Measurements from ENCODE around the gene ASIC3.

ASIC3 gene

GRCh38 chr7:151016505-151016904 lies 31.8 kb upstream of the ASIC3 start:
- Histone ChIP-seq H3K4me2 (ENCODE audit: low read depth, low read length, poor library complexity, severe bottlenecking) (no peak overlapping the region), H4K20me1 (ENCODE audit: insufficient read depth, low read length, poor library complexity, severe bottlenecking) (no peaks in the 10 kb centered on the region), H3F3A (ENCODE audit: low read depth) (no peaks in the 10 kb centered on the region), H3K36me3 (ENCODE audit: insufficient read depth, low read length) (no peaks in the 10 kb centered on the region), H3K9me2 (replicated peaks; ENCODE audit: low read depth, low read length) (no peaks in the 10 kb centered on the region), H3K9ac (ENCODE audit: low read depth, low read length, poor library complexity, severe bottlenecking) (no peak overlapping the region), H3K9me3 (ENCODE audit: insufficient read depth, low read depth, low read length) (no peaks in the 10 kb centered on the region), H3K4me1 (ENCODE audit: insufficient read depth, low read length, poor library complexity, severe bottlenecking) (peaks cover 29% of the 10 kb centered on the region), H2AFZ (ENCODE audit: low read length) (no peak overlapping the region), H3K4me3 (ENCODE audit: low read length, poor library complexity, severe bottlenecking) (no peak overlapping the region), H3K79me2 (ENCODE audit: insufficient read depth, low read length) (no peaks in the 10 kb centered on the region), H3K27me3 (ENCODE audit: insufficient read depth, low read length, poor library complexity, severe bottlenecking) (no peaks in the 10 kb centered on the region)
- no peak for TF ChIP-seq EZH2phosphoT487 (IDR thresholded peaks at IDR 0.05; ENCODE audit: borderline replicate concordance)
- TF ChIP-seq, protein P1, sequence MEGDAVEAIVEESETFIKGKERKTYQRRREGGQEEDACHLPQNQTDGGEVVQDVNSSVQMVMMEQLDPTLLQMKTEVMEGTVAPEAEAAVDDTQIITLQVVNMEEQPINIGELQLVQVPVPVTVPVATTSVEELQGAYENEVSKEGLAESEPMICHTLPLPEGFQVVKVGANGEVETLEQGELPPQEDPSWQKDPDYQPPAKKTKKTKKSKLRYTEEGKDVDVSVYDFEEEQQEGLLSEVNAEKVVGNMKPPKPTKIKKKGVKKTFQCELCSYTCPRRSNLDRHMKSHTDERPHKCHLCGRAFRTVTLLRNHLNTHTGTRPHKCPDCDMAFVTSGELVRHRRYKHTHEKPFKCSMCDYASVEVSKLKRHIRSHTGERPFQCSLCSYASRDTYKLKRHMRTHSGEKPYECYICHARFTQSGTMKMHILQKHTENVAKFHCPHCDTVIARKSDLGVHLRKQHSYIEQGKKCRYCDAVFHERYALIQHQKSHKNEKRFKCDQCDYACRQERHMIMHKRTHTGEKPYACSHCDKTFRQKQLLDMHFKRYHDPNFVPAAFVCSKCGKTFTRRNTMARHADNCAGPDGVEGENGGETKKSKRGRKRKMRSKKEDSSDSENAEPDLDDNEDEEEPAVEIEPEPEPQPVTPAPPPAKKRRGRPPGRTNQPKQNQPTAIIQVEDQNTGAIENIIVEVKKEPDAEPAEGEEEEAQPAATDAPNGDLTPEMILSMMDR (conservative IDR thresholded peaks at IDR 0.05; ENCODE audit: low read length): no peak

- H3K9me3 ChIP-seq (ENCODE audit: insufficient read depth, low read depth, low read length): no peaks in the 10 kb centered on the region
- H4K20me1 ChIP-seq (ENCODE audit: insufficient read depth, low read length, poor library complexity, severe bottlenecking): no peaks in the 10 kb centered on the region
- no peaks in the 10 kb centered on the region for H3K36me3 ChIP-seq (ENCODE audit: insufficient read depth, low read length)
- no peak overlapping the region for H3K4me3 ChIP-seq (ENCODE audit: low read length, poor library complexity, severe bottlenecking)
- no peak overlapping the region for H2AFZ ChIP-seq (ENCODE audit: low read length)
- TF ChIP-seq EZH2phosphoT487 (IDR thresholded peaks at IDR 0.05; ENCODE audit: borderline replicate concordance): no peak
- no peak overlapping the region for H3K4me2 ChIP-seq (ENCODE audit: low read depth, low read length, poor library complexity, severe bottlenecking)
- H3K27me3 ChIP-seq (ENCODE audit: insufficient read depth, low read length, poor library complexity, severe bottlenecking): no peaks in the 10 kb centered on the region
- H3K9ac ChIP-seq (ENCODE audit: low read depth, low read length, poor library complexity, severe bottlenecking): no peak overlapping the region
- H3K4me1 ChIP-seq (ENCODE audit: insufficient read depth, low read length, poor library complexity, severe bottlenecking): peaks cover 29% of the 10 kb centered on the region
- no peaks in the 10 kb centered on the region for H3K9me2 ChIP-seq (replicated peaks; ENCODE audit: low read depth, low read length)
- H3K79me2 ChIP-seq (ENCODE audit: insufficient read depth, low read length): no peaks in the 10 kb centered on the region
- no peaks in the 10 kb centered on the region for H3F3A ChIP-seq (ENCODE audit: low read depth)
Observed at GRCh38 chr7:151016942-151017341, 31.4 kb upstream of the ASIC3 start.

DNA sequence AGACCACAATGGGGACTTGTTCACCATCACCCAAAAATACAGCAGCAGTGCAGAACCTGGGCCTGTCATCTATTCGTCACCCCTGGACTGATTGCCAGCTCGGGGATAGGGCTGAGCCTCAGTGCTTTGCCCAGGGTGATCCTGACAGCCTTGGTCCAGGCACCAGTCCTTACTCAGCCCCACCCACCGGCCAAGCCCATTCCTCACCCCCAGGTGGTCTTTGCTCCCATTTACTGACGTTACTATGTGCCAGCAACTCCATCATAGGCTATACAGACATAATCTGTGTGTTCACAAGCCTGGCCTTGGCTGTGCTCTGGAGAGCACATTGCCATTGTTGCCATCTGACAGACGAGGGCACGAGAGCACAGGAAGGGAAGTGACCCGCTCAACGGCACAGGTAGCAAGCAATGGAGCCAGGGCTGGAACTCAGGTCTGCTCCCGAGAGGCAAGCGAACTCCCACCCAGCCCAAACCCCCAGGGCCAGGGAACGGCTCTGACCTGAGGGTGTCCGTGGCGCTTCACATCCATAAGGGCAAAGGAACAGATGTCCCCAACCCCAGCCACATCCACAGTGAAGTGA lies 30.9 kb upstream of the ASIC3 start:
- peak overlapping the region; percentile 67 for H3K4me3 ChIP-seq (ENCODE audit: low read length, poor library complexity, severe bottlenecking)
- peak overlapping the region; percentile 80 for H2AFZ ChIP-seq (ENCODE audit: low read length)
- TF ChIP-seq, protein P1 (conservative IDR thresholded peaks at IDR 0.05; ENCODE audit: low read length): no peak
- no peak for TF ChIP-seq EZH2phosphoT487 (IDR thresholded peaks at IDR 0.05; ENCODE audit: borderline replicate concordance)

DNA sequence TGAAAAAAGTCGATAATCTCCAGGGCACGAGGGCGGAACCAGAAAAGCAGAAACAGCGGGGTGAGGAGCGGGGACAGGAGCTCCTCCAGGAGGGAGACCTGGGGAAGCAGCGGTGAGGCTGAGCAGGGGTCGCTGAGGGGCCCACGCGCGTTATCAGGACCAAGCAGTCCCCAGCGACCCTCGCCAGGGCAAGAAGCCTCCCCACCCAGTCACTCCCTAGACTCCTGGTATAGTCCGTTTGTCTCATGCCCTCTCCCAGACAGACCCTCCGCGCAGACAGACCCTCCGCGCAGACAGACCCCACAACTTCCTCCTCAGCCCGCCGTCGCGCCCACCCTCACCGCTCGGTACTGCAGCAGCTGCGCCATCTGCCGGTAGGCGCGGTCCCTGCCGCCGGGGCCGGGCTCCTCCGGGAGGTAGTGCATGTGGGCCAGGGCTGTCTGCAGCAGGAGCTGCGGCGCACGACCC lies 30.3 kb upstream of the ASIC3 start:
- Histone ChIP-seq H2AFZ (ENCODE audit: low read length) (peak overlapping the region; percentile 80), H3K27me3 (ENCODE audit: insufficient read depth, low read length, poor library complexity, severe bottlenecking) (no peaks in the 10 kb centered on the region), H3K4me2 (ENCODE audit: low read depth, low read length, poor library complexity, severe bottlenecking) (peak overlapping the region; percentile 74), H3K36me3 (ENCODE audit: insufficient read depth, low read length) (no peaks in the 10 kb centered on the region), H3K4me3 (ENCODE audit: low read length, poor library complexity, severe bottlenecking) (peak overlapping the region; percentile 67), H3K9me3 (ENCODE audit: insufficient read depth, low read depth, low read length) (no peaks in the 10 kb centered on the region), H3K9me2 (replicated peaks; ENCODE audit: low read depth, low read length) (no peaks in the 10 kb centered on the region), H4K20me1 (ENCODE audit: insufficient read depth, low read length, poor library complexity, severe bottlenecking) (no peaks in the 10 kb centered on the region), H3K4me1 (ENCODE audit: insufficient read depth, low read length, poor library complexity, severe bottlenecking) (peaks cover 23% of the 10 kb centered on the region), H3F3A (ENCODE audit: low read depth) (no peaks in the 10 kb centered on the region), H3K9ac (ENCODE audit: low read depth, low read length, poor library complexity, severe bottlenecking) (peak overlapping the region; percentile 57), H3K79me2 (ENCODE audit: insufficient read depth, low read length) (no peaks in the 10 kb centered on the region)
- TF ChIP-seq, protein P1 (conservative IDR thresholded peaks at IDR 0.05; ENCODE audit: low read length): peak; percentile 97
- TF ChIP-seq EZH2phosphoT487 (IDR thresholded peaks at IDR 0.05; ENCODE audit: borderline replicate concordance): no peak

More for the DNA sequence above, 30.9 kb upstream of the ASIC3 start:
- peak overlapping the region; percentile 57 for H3K9ac ChIP-seq (ENCODE audit: low read depth, low read length, poor library complexity, severe bottlenecking)
- no peaks in the 10 kb centered on the region for H3K9me3 ChIP-seq (ENCODE audit: insufficient read depth, low read depth, low read length)
- H4K20me1 ChIP-seq (ENCODE audit: insufficient read depth, low read length, poor library complexity, severe bottlenecking): no peaks in the 10 kb centered on the region
- peak overlapping the region; percentile 74 for H3K4me2 ChIP-seq (ENCODE audit: low read depth, low read length, poor library complexity, severe bottlenecking)
- H3K27me3 ChIP-seq (ENCODE audit: insufficient read depth, low read length, poor library complexity, severe bottlenecking): no peaks in the 10 kb centered on the region
- H3K4me1 ChIP-seq (ENCODE audit: insufficient read depth, low read length, poor library complexity, severe bottlenecking): peaks cover 26% of the 10 kb centered on the region
- H3F3A ChIP-seq (ENCODE audit: low read depth): no peaks in the 10 kb centered on the region
- H3K79me2 ChIP-seq (ENCODE audit: insufficient read depth, low read length): no peaks in the 10 kb centered on the region
- H3K9me2 ChIP-seq (replicated peaks; ENCODE audit: low read depth, low read length): no peaks in the 10 kb centered on the region
- no peaks in the 10 kb centered on the region for H3K36me3 ChIP-seq (ENCODE audit: insufficient read depth, low read length)
